CMK (cell line): Measurements from ENCODE around the gene SERINC5.
"Not testable (repeated sequence)": the region's sequence is repeated elsewhere in the genome, so short reads cannot be mapped to it uniquely, and the experiment has no call there.

Experiments used
- DNase-seq: peaks from one replicate; pipeline ENCODE4 v3.0.0-alpha.2; 2010; ENCODE audit warnings: low read depth

Gene SERINC5

DNA sequence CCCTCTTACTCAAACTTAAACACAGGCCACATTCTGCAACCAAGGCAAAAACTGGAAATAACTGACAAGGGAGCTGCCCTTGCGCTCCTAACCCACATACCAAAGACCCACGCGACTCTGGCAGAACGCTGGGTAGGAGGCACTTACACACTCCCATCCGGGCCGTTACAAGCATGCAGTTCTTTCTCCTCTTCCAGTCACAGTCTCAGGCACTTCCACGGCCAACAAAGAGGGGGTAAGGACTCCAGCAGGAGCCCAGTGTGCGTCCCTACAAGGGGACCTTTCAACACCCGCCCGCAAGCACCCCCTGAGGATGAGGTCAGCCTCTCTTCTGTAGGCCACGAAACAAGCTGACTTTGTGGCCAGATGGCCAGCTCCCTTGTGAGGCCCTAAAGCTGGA, 57.4 kb downstream of the SERINC5 start:
- DNase-seq = no peak

DNA sequence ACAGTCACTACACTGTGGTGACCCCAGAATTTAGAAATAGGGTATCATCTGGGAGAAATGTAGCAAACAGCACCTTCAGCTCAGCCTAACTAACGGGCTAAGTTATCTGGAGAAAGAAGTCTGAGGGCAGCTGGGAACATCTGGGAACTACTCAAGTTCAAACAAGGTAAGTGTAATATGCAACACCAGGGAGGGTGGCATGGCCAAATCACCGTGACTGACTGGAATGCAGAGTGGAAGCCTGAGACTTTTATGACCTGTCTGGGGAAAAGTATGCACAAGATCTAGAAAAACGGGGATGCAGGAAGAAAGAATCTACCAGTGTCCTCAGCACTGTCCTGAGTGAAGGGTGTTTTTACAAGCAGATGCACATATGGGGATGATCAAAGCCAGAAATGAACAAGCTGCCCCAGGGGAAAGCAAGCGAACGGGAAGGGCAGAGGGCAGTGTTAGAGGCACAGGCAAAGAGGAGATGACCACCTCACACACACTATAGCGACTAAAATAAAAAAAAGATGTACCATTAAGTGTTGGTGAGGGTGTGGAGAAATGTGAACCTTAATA, 59.9 kb downstream of the SERINC5 start:
- no peak for DNase-seq

DNA sequence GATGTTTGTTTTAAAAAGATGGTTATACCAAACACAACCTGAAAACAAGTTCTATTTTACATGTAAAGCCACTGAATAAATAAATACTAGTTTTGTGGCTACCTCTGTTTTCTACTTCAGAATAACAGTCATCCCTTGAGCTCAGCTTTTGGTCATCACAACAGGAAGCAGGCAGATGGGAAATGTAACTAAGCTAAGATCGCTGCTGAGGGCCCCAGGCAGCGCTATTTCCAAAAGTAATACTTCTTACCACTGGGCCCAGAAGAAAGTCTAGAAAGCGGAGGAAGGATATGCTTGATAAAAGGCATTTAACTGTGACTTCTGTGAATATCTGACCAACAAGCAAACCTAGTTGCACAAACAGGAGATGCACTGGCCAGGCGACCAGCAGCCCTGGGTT, 61.4 kb downstream of the SERINC5 start:
- DNase-seq = no peak

DNA sequence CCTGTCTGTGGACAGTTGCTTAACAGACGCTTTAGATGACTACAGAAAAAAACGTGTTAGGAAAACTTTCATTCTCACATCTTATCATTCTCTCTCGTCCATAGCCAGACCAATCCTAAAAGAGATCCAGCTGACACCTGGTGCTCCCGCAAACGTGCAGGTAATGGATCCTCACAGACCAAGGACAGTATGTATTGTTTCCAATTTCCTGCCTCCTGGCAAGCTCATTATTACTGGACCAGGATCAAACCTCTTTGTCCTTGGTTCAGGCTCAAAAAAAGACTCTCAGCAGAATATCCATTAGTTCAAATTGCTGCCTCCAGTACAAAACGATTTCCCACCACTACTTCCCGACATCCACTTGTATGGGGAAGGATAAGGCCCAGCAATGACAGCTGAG, 62.4 kb downstream of the SERINC5 start:
- DNase-seq = no peak

DNA sequence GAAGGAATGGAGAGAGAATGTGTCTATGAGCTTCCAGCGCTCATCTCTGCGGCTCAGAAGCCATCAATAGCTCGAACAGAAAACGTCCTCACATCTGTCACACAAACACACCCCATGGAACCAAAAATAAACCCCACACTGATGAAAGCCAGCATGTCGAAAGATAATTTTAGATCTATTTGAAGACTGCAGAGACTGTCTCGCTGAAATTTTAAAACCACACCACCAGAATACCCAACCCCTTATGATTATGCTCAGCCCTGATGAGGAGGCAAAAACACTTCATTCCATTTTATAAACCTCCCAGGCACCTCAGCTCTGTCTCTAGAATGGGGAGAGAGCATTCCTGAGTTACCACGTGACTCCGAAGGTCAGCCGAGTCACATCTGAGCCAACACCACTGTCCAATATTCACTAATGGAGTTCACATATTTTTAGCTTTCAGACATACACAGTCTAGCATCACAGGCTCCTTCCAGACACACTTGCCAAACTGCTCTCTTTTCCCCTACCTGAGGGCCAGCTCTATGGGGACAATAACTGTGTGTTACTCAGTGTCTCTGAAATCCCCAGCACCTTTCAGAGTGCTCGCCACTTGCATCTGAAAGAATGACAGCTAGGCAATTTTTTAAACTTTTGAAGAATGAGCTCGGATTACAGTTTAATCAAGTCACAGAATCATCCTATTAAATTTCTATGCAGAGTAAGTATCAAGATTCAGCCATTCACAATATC, 63.2 kb downstream of the SERINC5 start:
- no peak for DNase-seq

DNA sequence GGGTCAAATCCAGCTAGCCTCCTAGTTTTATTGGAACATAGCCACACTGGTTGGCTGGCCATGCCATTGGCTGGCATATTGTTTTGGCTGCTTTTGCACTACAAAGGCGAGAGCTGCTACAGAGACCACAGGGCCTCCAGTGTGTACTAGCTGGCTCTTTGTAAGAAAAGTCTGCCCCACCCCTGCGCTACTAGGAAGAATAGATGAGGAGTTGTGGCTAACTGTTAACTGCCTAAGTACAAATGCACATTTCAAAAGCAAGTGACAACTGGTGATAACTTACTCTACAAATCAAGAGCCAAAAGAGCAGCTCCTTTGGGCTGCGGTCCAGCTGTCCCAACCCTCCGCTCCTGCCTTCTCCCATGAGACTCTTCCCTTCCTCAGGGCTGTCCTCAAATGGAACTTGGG, 63.9 kb downstream of the SERINC5 start:
- no peak for DNase-seq

DNA sequence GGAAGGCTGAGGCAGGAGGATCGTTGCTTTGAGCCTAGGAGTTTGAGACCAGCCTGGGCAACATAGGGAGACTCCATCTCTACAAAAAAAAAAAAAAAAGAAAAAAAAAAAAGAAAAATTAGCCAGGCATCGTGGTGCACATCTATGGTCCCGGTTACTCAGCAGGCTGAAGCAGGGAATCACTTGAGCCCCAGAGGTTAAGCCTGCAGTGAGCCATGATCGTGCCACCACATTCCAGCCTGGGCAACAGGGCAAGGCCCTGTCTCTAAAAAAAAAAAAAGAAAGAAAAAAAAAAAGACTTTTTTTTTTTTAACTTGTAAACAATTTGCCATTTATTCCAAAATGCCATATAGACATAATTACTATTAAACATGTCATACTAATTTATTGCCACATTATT, 64.5 kb downstream of the SERINC5 start:
- DNase-seq = no peak

DNA sequence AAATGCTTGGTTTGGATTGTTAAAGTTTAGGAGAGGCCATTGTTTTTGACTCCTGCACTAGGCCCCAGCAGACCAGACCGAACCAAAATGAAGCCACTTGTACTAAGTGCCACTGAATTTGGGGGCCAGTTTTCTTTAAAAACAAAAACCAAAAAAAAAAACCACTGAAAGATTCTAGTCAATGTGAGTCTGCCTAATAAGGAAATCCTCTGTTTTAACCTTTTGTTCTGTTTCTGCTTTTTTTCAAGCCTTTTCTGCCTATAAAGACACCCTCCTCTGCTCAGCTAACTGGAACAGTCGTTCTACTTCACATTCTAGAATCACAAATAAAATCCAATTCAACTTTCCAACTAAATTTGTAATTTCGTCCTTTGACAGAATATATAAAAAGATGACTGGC, 64.9 kb downstream of the SERINC5 start:
- DNase-seq = no peak

DNA sequence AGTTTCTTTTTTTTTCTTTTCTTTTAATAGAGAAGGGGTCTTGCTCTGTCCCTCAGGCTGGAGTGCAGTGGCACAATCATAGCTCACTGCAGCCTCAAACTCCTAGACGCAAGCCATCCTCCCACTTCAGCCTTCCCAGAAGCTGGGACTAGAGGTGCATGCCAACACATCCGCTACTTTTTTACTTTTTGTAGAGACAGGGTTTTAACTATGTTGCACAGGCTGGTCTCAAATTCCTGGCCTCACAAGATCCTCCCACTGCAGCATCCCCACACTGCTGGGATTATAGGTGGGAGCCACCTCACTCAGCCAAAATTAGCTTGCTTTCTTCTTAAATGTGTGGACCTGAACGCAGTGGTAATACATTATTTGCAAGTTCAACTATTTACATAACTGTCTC, 66.1 kb downstream of the SERINC5 start:
- DNase-seq = no peak

DNA sequence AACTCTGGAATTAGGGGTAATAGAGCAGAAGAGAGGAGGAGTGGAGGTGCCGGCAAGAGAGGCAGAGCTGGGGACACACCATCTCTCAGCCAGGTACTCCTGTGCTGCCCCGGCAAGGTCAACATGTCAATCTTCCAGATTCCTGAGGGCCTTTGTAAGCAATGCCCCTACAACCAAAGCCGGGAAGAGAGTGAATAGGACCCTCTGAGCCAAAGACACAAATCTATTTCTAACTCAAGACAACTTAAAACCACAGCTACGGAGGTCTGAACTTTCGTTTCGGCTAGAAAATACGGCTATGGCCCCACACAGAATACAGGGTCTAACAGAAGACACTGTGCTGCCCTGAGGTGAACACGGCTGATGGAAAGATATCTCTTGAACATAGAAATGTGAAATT, 66.6 kb downstream of the SERINC5 start:
- no peak for DNase-seq

DNA sequence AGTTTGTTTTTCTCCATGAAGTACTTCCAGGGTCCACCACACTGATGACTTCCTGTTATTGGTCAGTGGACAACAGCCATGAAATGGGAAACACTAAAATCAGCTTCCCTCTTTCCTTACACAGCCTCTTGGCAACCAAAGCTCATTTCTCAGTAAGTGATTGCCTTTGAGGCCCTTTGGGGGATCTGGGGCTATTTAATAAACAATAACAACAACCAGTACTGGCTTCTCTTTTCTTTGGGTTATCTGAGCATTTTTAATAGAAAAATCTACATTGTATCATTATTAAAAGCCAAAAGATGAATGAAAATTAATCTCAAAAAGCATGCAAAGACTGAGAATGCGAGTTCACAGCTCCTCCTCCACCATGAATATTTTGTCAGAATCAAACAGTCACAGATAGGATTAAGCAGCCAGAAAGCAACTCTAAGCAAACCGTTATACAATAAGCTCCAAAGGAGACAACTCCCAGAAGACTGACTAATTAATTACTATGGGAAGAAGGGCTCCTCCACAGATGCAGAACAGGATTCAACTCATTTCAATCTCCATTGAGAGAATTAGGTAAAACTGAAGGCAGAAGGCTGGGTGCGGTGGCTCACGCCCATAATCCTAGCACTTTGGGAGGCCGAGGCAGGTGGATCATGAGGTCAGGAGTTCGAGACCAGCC, 68.3 kb downstream of the SERINC5 start:
- DNase-seq = no peak

DNA sequence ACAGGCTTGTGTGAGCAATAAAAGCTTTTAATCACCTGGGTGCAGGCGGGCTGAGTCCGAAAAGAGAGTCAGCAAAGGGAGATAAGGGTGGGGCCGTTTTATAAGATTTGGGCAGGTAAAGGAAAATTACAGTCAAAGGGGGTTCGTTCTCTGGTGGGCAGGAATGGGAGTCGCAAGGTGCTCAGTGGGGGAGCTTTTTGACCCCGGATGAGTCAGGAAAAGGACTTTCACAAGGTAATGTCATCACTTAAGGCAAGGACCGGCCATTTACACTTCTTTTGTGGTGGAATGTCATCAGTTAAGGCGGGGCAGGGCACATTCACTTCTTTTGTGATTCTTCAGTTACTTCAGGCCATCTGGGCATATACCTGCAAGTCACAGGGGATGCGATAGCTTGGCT, 70.3 kb downstream of the SERINC5 start:
- DNase-seq = not testable (repeated sequence)

DNA sequence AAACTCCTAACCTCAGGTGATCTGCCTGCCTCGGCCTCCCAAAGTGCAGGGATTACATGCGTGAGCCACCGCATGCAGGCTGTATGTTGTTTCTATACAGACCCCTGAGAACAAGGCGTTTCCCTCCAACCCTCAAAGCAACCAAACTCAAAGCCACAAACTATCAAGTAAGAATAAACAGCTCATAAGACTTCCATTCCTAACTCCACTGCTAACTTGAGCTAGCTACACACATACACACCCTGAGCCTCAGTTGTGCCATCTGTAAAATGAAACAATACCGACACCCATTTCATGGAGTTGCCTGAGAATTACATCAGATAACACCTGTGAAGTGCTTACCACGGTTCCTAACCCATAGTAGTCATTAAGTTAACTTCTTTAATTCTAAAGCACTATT, 70.8 kb downstream of the SERINC5 start:
- no peak for DNase-seq

DNA sequence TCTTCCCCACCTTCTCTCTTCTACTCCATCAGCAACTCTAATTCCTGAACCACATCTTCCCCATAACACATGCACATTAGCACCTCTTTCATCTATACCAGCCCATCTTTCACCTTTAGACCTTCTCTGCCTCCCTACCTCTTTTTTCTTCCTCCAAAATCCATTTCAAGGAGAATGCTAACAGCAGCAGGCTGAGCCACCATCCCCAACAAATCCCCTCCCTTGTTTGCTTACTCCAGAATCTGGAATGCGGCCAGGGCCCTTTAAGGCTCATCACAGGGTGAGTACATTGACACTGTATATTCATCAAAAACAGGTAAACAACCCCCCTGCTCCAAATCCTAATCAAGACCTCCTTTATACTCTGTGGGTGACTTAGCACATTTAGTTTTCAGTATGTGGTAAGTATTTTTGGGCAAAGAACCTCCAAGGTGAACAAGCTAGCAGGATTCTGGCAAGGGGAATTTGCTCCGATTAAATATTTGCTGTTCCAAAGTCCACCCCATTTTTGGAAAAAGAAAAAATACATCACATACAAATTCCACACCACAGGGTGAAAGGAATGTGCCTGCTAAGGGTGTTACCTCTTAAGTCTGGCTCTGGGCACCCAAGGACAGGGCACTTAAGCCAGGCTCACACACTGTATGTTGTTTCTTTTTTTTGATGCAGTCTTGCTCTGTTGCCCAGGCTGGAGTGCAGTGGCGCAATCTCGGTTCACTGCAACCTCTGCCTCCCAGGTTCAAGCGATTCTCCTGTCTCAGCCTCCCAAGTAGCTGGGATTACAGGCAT, 71.4 kb downstream of the SERINC5 start:
- no peak for DNase-seq

DNA sequence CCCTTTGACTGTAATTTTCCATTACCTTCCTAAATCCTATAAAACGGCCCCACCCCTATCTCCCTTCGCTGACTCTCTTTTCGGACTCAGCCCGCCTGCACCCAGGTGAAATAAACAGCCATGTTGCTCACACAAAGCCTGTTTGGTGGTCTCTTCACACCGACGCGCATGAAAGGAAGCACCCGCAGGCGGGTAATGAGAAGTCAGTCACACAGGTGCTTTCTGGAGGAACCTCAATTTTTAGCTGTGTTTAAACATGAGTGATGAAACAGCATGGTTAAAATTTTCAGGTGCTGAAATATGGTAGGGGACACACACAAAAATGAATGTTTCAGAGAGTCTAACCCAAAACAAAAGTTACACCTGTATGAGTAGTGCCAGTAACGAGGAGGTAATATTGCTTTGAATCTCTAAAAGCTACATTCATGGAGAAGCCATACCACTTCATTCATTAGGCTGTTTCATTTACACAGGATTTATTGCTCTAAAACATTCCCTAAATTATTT, 72.1 kb downstream of the SERINC5 start:
- DNase-seq = not testable (repeated sequence)

DNA sequence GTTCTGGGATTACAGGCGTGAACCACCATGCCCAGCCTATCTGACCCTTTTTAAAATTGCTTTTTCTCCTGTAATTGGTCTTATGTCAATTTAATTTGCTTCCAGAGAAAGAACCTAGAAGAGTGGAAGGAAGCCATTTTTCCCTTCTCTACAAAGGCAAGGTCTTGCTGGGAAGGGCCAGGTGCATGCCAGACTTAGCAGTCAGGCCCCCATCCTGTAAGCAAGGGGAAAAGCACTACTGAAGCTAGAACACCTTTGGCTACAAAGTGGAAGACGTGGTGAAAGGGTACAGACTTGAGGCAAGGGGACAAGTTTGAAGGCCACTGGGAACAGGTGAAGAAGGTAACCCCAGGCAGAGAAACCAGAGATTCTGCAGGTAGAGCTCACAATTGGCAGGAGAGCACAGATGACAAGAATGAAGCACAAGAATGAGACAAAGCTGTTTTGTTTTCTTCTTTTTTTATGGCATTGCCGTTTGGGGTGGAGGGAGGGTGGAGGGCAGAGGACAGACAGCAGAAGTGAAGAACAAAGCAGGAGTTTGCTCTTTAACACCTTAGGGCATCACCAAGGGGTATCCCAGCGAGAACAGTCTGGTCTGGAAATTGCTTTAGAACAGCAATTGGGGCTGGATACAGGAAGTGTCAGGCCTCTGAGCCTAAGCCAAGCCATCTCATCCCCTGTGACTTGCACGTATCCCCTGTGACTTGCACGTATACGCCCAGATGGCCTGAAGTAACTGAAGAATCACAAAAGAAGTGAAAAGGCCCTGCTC, 72.9 kb downstream of the SERINC5 start:
- DNase-seq = no peak

DNA sequence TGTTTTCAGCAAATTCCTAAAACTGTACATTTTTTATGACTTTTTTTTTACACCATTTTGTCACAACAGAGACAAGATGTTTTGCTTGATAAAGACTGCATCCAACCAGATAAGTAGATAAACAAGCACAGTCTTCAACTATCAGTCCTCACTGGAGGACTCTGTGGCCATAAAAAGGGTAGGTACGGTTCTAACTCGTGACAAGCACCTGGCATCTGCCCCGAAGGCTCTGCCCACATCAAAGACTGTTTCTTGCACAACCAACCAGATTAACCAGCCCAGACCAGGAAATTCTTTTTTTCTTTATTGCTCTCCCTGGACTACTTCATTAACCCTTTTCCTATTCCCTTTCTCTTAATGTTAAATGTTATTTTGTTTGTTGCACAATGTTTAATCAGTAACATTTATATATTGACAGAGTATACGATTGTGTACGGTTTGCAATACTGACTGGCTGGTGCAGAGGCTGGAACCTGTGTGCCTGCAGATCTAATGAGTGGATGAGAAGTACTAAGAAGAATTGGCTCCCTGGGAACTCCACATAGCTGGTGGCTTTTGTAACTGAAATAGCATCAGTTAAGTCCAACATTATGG, 74.1 kb downstream of the SERINC5 start:
- DNase-seq = peak; percentile 32

DNA sequence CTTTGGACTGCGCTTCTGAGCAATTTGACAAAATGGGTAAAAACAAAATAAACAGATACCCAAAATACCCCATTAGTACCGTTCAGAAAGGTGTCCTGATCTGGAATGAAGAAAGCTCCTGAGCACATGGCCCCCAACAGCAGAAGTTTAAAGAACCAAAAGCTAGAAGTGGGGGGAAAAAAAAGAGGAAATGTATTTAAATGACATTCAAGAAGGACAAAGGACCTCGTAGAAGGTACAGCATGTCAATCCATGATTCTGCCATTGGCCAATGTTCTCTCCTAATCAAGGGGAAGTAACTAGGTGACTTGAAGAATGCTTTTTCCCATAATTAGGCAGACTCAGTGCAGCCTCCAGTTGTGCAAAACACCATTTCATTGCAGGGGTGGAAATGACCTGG, 78.6 kb downstream of the SERINC5 start:
- no peak for DNase-seq

DNA sequence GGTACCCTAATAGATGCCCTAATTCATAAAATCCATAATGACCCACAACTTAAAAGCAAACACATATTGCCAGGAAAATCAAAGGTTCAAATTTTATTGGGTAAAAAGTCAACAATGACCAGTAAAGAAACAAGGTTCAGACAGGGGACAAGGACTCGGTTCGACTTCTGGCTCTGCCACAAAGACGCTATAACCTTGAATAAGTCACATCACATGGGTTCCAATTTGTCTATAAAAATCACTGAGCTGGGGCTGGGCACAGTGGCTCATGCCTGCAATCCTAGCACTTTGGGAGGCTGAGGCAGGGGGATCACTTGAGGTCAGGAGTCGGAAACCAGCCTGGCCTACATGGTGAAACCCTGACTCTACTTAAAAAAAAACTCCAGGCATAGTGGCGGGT, 80.5 kb downstream of the SERINC5 start:
- no peak for DNase-seq

DNA sequence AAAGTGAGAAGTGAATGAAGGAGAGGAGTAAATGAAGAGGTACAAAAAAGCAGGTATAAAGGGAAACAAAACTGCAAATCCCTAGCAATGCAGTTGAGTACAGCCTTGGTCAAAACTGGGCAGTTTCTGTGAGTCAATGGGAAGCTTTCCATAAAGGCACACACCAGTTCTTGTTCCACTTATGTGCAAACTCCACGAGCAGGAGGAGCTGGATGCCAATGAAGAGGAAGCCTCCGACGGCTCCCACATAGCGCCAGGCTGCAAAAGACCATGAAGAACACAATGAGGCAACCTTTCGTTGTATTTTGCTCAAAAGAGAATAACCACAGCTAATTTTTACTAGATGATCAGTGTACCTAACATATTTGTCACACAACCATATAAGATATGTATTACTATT, 81.1 kb downstream of the SERINC5 start:
- DNase-seq = no peak

DNA sequence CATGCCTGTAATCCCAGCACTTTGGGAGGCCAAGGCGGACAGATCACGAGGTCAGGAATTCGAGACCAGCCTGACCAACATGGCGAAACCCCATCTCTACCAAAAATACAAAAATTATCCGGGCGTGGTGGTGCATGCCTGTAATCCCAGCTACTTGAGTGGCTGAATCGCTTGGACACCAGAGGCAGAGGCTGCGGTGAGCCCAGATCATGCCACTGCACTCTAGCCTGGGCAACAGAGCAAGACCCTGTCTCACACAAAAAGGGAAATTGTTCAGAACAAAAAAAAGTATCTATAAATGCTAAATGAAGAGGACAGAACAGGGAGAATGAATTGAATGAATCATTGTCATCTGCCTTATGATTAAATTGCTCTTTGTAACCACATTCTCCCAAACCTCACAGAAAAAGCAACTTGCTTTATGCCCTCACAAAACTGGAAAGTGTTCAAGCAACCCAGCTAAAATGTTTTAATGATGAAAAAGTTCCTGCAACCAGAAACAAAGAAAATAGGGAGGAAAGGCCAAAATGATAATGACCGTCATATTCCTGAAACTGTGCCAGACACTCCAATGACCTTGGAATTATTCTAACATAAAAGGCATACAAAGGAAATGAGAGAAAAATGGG, 83.7 kb downstream of the SERINC5 start:
- DNase-seq = no peak
